Nephron progenitor cell (in vitro differentiated cells): ENCODE measurements around the gene CLDN7.

Source experiments
- DNase-seq: peaks from one replicate; pipeline ENCODE4 v3.0.0; 2021
- H3K27ac Mint-ChIP-seq: 2 replicates; pipeline ENCODE4 v1.8.0; 2021; ENCODE audit warnings: mild to moderate bottlenecking, moderate library complexity, mixed read lengths
- H3K27me3 Mint-ChIP-seq: 2 replicates; pipeline ENCODE4 v1.8.0; 2021; ENCODE audit warnings: mild to moderate bottlenecking, low read depth, mixed read lengths; ENCODE audit not compliant: poor library complexity
- H3K36me3 Mint-ChIP-seq: 2 replicates; pipeline ENCODE4 v1.8.0; 2021; ENCODE audit warnings: low read depth, mixed read lengths
- H3K4me1 Mint-ChIP-seq: 2 replicates; pipeline ENCODE4 v1.8.0; 2021; ENCODE audit warnings: mixed read lengths
- H3K4me3 Mint-ChIP-seq: 2 replicates; pipeline ENCODE4 v1.8.0; 2021; ENCODE audit warnings: mild to moderate bottlenecking, moderate library complexity, mixed read lengths
- H3K9me3 Mint-ChIP-seq: 2 replicates; pipeline ENCODE4 v1.8.0; 2021; ENCODE audit warnings: mild to moderate bottlenecking, moderate library complexity, mixed read lengths
- TF ChIP-seq, protein P1 (sequence below): fragments of 200-600 bp; sonication (generic); IDR thresholded peaks from 2 replicates; pipeline ENCODE4 v1.5.0; 2021; ENCODE audit warnings: antibody characterized with exemption

CLDN7 gene

DNA sequence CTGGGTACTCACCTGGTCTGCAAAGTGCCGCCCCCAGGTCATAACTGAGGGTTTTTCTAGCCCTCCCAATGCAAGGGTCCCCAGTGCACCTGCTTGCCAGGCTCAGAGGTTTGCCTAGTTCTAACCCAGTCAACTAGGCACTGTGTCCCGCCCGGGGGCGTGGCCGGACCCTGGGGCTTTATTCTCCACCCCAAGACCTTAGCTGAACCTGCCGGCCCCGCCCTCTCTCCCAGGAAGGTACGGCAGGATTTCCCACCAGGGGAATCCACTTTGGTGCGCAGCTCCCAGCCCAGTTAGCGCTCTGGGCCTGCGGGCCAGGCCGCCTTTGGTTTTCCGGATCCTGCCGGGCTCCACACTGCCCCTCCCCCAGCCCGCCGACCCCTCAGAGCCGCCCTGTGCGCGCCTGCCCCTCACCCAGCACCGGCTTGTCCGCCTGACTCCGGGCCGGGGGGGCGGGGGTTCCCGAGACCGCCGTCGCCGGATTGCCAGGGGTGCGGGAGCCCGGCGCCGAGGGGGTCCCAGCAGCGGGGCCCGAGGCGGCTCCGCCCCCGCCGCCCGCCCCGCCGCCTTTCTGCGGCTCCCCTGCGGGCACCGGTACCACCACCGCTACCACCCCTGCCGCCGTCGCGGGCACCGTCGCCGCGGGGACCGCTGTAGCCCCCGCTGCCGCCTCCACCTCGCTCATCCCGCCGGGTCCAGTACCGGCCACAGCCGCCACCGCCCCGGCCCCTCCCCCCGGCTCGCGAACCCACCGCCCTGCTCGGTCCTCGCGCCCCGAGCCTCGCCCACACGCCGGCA lies 31.7 kb upstream of the CLDN7 start:
- no peaks in the 10 kb centered on the region for H3K9me3 Mint-ChIP-seq
- peak; percentile 56 for DNase-seq
- TF ChIP-seq, protein P1, sequence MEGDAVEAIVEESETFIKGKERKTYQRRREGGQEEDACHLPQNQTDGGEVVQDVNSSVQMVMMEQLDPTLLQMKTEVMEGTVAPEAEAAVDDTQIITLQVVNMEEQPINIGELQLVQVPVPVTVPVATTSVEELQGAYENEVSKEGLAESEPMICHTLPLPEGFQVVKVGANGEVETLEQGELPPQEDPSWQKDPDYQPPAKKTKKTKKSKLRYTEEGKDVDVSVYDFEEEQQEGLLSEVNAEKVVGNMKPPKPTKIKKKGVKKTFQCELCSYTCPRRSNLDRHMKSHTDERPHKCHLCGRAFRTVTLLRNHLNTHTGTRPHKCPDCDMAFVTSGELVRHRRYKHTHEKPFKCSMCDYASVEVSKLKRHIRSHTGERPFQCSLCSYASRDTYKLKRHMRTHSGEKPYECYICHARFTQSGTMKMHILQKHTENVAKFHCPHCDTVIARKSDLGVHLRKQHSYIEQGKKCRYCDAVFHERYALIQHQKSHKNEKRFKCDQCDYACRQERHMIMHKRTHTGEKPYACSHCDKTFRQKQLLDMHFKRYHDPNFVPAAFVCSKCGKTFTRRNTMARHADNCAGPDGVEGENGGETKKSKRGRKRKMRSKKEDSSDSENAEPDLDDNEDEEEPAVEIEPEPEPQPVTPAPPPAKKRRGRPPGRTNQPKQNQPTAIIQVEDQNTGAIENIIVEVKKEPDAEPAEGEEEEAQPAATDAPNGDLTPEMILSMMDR: no peak
- H3K27ac Mint-ChIP-seq: no peak overlapping the region
- H3K4me1 Mint-ChIP-seq: peaks cover 51% of the 10 kb centered on the region
- peaks cover 63% of the 10 kb centered on the region for H3K27me3 Mint-ChIP-seq
- peak overlapping the region; percentile 64 for H3K4me3 Mint-ChIP-seq
- no peaks in the 10 kb centered on the region for H3K36me3 Mint-ChIP-seq

DNA sequence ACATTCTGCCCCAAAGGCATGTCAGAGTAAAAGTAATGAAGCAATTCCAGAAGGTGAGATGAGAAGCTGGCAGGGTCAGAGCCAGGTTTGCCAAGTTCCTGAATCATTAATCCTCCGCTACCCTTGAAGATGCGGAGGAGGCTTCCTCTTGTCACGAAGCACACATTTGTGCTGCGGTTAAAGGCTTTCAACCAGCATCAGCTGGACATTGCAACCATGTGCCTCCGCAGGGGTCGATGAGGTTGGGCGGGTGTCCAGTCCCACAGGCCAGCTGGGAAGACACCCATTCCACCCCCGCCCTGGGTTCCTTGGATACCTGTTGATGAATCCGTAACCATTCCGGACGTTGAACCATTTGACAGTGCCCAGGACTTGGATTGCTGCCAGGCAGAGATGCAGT lies 30.9 kb upstream of the CLDN7 start:
- Mint-ChIP-seq H3K36me3 (no peaks in the 10 kb centered on the region), H3K27ac (no peak overlapping the region), H3K9me3 (no peaks in the 10 kb centered on the region), H3K27me3 (peaks cover 55% of the 10 kb centered on the region), H3K4me3 (peak overlapping the region; percentile 64), H3K4me1 (peaks cover 59% of the 10 kb centered on the region)
- TF ChIP-seq, protein P1: no peak
- no peak for DNase-seq

DNA sequence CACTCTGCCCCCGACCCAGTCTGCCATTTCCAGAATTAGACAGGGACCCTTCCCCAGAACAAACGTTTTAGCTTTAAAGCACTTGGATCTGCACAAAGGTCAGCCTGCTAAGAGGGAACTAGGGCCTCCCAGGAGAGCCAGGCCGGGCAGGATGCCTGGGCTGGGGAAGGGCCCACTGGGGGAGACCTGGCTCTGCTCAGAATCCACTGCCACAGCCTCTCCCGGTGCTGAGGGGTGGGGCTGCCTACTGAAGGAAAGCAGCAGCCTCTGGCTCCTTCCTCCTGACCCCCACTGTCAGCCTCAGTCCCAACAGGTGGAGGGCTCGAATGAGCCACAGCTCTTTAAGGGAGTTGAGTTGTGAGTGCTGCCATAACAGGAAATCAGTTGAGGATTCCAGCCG lies 30.5 kb upstream of the CLDN7 start:
- Mint-ChIP-seq H3K4me3 (peak overlapping the region; percentile 54), H3K9me3 (no peaks in the 10 kb centered on the region), H3K27me3 (peaks cover 50% of the 10 kb centered on the region), H3K36me3 (no peaks in the 10 kb centered on the region), H3K4me1 (peaks cover 63% of the 10 kb centered on the region), H3K27ac (no peak overlapping the region)
- DNase-seq: no peak
- TF ChIP-seq, protein P1: no peak

DNA sequence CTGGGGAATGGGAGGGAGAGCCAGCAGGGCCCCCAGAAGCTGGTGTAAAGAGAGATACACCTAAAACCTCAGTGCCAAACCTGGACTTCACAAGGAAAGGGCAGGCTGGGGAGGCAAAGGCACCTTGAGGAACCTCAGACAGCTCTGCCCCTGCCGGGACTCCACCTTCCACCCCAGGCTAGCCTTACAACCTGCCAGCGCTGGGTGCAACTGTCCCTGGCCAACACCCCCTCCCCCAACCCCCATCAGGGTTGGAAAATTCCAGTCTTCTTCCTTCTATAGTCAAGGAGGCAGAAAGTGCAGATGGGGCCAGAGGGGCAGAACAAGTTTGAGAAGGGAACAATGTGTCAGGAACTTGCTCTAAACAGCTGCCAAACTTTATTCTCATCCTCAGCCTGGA lies 29.9 kb upstream of the CLDN7 start:
- no peak for DNase-seq
- H3K27me3 Mint-ChIP-seq: peaks cover 49% of the 10 kb centered on the region
- no peaks in the 10 kb centered on the region for H3K9me3 Mint-ChIP-seq
- H3K27ac Mint-ChIP-seq: no peak overlapping the region
- H3K4me3 Mint-ChIP-seq: no peak overlapping the region
- no peaks in the 10 kb centered on the region for H3K36me3 Mint-ChIP-seq
- peaks cover 68% of the 10 kb centered on the region for H3K4me1 Mint-ChIP-seq
- TF ChIP-seq, protein P1: no peak

DNA sequence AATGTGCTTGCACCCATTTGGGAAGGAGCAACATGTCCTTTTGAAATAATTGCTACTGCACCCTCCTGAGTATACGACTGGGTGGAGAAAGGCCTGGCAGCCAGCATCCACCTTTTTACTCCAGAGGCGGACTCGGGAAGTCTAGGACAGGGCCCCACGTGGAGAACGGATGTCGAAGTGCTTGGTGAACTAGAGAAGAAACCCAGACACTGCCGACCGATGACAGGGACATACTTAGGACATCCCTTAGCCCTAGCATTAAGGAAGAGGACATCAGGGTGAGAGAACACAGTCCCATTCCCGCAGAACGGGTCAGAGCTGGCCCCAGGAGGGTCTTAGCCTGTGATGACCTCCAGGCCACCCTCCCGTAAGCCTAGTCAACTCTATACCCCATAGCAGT lies 28.4 kb upstream of the CLDN7 start:
- no peak for DNase-seq
- Mint-ChIP-seq H3K4me3 (no peak overlapping the region), H3K36me3 (peaks cover 8% of the 10 kb centered on the region), H3K4me1 (peaks cover 70% of the 10 kb centered on the region), H3K27ac (no peak overlapping the region), H3K27me3 (peaks cover 35% of the 10 kb centered on the region), H3K9me3 (no peaks in the 10 kb centered on the region)
- TF ChIP-seq, protein P1: no peak

DNA sequence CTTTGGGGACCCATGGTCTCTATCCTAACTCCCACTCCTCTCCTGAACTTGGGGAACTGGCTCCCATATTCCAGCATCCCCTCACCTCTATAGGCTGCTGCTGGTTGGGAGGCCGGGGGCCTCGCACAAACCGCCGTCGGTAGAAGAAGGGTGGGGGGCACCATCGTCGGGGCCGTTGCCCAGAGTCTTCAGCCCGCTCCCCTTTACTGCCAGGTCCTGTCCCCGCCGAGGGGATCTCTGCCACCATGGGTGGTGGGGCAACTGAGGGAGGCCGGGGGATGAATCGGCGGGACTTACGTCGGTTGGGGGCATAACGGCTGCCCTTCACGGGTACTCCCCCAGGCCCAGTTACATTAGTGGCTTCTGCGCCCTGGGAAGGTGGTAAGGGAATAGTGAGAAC lies 27.9 kb upstream of the CLDN7 start:
- no peak overlapping the region for H3K4me3 Mint-ChIP-seq
- H3K27ac Mint-ChIP-seq: no peak overlapping the region
- H3K27me3 Mint-ChIP-seq: peaks cover 30% of the 10 kb centered on the region
- H3K9me3 Mint-ChIP-seq: no peaks in the 10 kb centered on the region
- H3K36me3 Mint-ChIP-seq: peaks cover 9% of the 10 kb centered on the region
- TF ChIP-seq, protein P1: no peak
- no peak for DNase-seq
- H3K4me1 Mint-ChIP-seq: peaks cover 68% of the 10 kb centered on the region
